GM12878 (cell line): ENCODE results near the gene TLE3. TPM values are rescaled to one million over a fixed set of nuclear protein-coding genes. Genes with fewer than 3 reads are reported as not detected.

Experiments used
- ATAC-seq: fragments of 200-7000 bp; cut with Tn5 transposase; 3 replicates; pipeline ENCODE4 v1.9.1; 2020; ENCODE audit warnings: mild to moderate bottlenecking, moderate library complexity
- BruUV-seq: library from RNA; stranded (reverse); fragments of 400-500 nt; replicated peaks from 2 replicates; lab custom pipeline; 2021; lab: Mats Ljungman, UMichigan
- CTCF ChIA-PET: fragments of 300-600 bp; sonication (Branson Sonifier 250); formaldehyde crosslinking; extraction: SDS; loops from one replicate; lab custom pipeline; 2021; ENCODE audit warnings: inconsistent platforms; lab: Yijun Ruan, JAX
- POLR2A ChIA-PET: fragments of 350-600 bp; formaldehyde crosslinking; extraction: SDS; loops from one replicate; lab custom pipeline; 2021; ENCODE audit warnings: inconsistent platforms; lab: Charles Lee
- RAD21 ChIA-PET: fragments of 300-600 bp; sonication (Branson Sonifier 250); formaldehyde crosslinking; loops from one replicate; lab custom pipeline; 2023; ENCODE audit warnings: antibody characterized with exemption; ENCODE audit not compliant: unreplicated experiment; lab: Charles Lee
- SMC1A ChIA-PET: fragments of 300-600 bp; sonication (Branson Sonifier 250); formaldehyde crosslinking; loops from one replicate; lab custom pipeline; 2023; ENCODE audit not compliant: unreplicated experiment, uncharacterized antibody; lab: Charles Lee
- DNase-seq: peaks from one replicate; pipeline ENCODE4 v3.0.0-alpha.2; 2011; ENCODE audit warnings: low read depth, low spot score
- FAIRE-seq: peaks from 3 replicates; lab custom pipeline; 2011; peaks lifted over from hg19 to GRCh38; lab: Jason Lieb, UNC
- H2AFZ ChIP-seq: 2 replicates; pipeline ENCODE4 v1.6.0; 2011; ENCODE audit warnings: low read depth, low read length, control low read depth; ENCODE audit not compliant: control insufficient read depth
- H3K27ac ChIP-seq: 2 replicates; pipeline ENCODE4 v1.5.1; 2011; ENCODE audit warnings: control low read depth; ENCODE audit not compliant: control insufficient read depth, insufficient read depth
- H3K27me3 ChIP-seq, 2 experiments: replicated peaks in 1 of 2; 2 replicates each; pipeline versions ENCODE4 v1.6.0 to v1.6.1; 2011; ENCODE audit warnings: low read length in 1 of 2; ENCODE audit not compliant: control insufficient read depth in 2 of 2, insufficient read depth in 2 of 2
- H3K36me3 ChIP-seq, 2 experiments: 2 replicates each; pipeline ENCODE4 v1.5.1; 2011; ENCODE audit warnings: low read length in 1 of 2; ENCODE audit not compliant: control insufficient read depth in 2 of 2, insufficient read depth in 2 of 2
- H3K4me1 ChIP-seq: 2 replicates; pipeline ENCODE4 v1.6.1; 2011; ENCODE audit warnings: mild to moderate bottlenecking, low read length, moderate library complexity, mixed read lengths; ENCODE audit not compliant: control insufficient read depth, insufficient read depth
- H3K4me2 ChIP-seq: 2 replicates; pipeline ENCODE4 v1.6.0; 2011; ENCODE audit warnings: control low read depth; ENCODE audit not compliant: control insufficient read depth, insufficient read depth
- H3K4me3 ChIP-seq: fragments of 200-600 bp; sonication (generic); 2 replicates; pipeline ENCODE4 v1.5.1; 2016
- H3K79me2 ChIP-seq: 2 replicates; pipeline ENCODE4 v1.6.0; 2011; ENCODE audit warnings: low read length; ENCODE audit not compliant: control insufficient read depth, insufficient read depth
- H3K9ac ChIP-seq: 2 replicates; pipeline ENCODE4 v1.8.0; 2011; ENCODE audit warnings: low read length, control low read depth, mixed read lengths; ENCODE audit not compliant: control insufficient read depth, insufficient read depth
- H3K9me3 ChIP-seq: replicated peaks from 3 replicates; pipeline ENCODE4 v1.5.1; 2011; ENCODE audit warnings: mild to moderate bottlenecking, low read length; ENCODE audit not compliant: control insufficient read depth, insufficient read depth
- H4K20me1 ChIP-seq: 2 replicates; pipeline ENCODE4 v1.6.0; 2011; ENCODE audit not compliant: control insufficient read depth, insufficient read depth
- ASH2L ChIP-seq: fragments of 300-600, 200-600 bp; sonication (generic); IDR thresholded peaks from 2 replicates; pipeline ENCODE4 v1.6.1; 2017; ENCODE audit warnings: low read depth, mild to moderate bottlenecking, borderline replicate concordance
- BRCA1 ChIP-seq: IDR thresholded peaks from 2 replicates; pipeline ENCODE4 v1.6.1; 2011; ENCODE audit warnings: low read depth, low read length, improper control_type of control experiment
- CHD2 ChIP-seq: IDR thresholded peaks from 2 replicates; pipeline ENCODE4 v1.6.1; 2011; ENCODE audit warnings: low read depth, low read length, improper control_type of control experiment, borderline replicate concordance
- E4F1 ChIP-seq: fragments of 450-650 bp; IDR thresholded peaks from 2 replicates; pipeline ENCODE4 v1.6.1; 2018; ENCODE audit warnings: borderline replicate concordance, mild to moderate bottlenecking; ENCODE audit not compliant: partially characterized antibody
- ESRRA ChIP-seq: IDR thresholded peaks from 2 replicates; pipeline ENCODE4 v1.6.1; 2012; ENCODE audit warnings: mild to moderate bottlenecking, low read length, improper control_type of control experiment
- HSF1 ChIP-seq: fragments of 150-350 bp; IDR thresholded peaks from 2 replicates; pipeline ENCODE4 v1.6.1; 2014; ENCODE audit warnings: mild to moderate bottlenecking, low read depth, low read length
- MXI1 ChIP-seq: fragments of 150-350 bp; IDR thresholded peaks from 2 replicates; pipeline ENCODE4 v1.6.1; 2011; ENCODE audit warnings: low read depth, mild to moderate bottlenecking, inconsistent platforms, low read length, improper control_type of control experiment
- MYB ChIP-seq: fragments of 150-350 bp; IDR thresholded peaks from 2 replicates; pipeline ENCODE4 v1.6.1; 2014; ENCODE audit warnings: mild to moderate bottlenecking, low read depth, low read length, borderline replicate concordance
- NFIC ChIP-seq: IDR thresholded peaks from 2 replicates; pipeline ENCODE4 v1.6.1; 2012; ENCODE audit warnings: low read depth, mild to moderate bottlenecking, inconsistent platforms, low read length, moderate library complexity
- NFYA ChIP-seq: IDR thresholded peaks from 2 replicates; pipeline ENCODE4 v1.6.1; 2011; ENCODE audit warnings: low read depth, mild to moderate bottlenecking, low read length, improper control_type of control experiment, borderline replicate concordance
- POLR2A ChIP-seq: IDR thresholded peaks from 2 replicates; pipeline ENCODE4 v1.6.1; 2011; ENCODE audit warnings: low read depth, mild to moderate bottlenecking, low read length
- POLR2AphosphoS5 ChIP-seq: IDR thresholded peaks from 2 replicates; pipeline ENCODE4 v1.6.1; 2011; ENCODE audit warnings: mild to moderate bottlenecking, low read length, inconsistent platforms
- RCOR1 ChIP-seq: conservative IDR thresholded peaks from 2 replicates; pipeline ENCODE4 v1.6.1; 2012; ENCODE audit warnings: low read depth, low read length, improper control_type of control experiment
- SMAD1 ChIP-seq: fragments of 450-650 bp; IDR thresholded peaks from 2 replicates; pipeline ENCODE4 v1.6.1; 2018; ENCODE audit warnings: mild to moderate bottlenecking, low read depth; ENCODE audit not compliant: partially characterized antibody
- ZSCAN29 ChIP-seq: fragments of 450-650 bp; IDR thresholded peaks from 2 replicates; pipeline ENCODE4 v1.6.1; 2017; ENCODE audit warnings: mild to moderate bottlenecking, moderate library complexity
- ZZZ3 ChIP-seq: IDR thresholded peaks from 2 replicates; pipeline ENCODE4 v1.6.1; 2011; ENCODE audit warnings: low read depth; ENCODE audit not compliant: control insufficient read depth, insufficient read length
- WGBS: methylation state at CpG from one replicate; pipeline ENCODE4 v1.1.6; 2016; ENCODE audit warnings: low lambda C conversion rate; ENCODE audit not compliant: insufficient replicate concordance, insufficient coverage; ENCODE audit errors: missing lambda C conversion rate; 5-methylcytosine and 5-hydroxymethylcytosine counted together
- in situ Hi-C: fragments of 300-500 bp; cut with MboI; formaldehyde crosslinking; loops from 9 replicates; pipeline ENCODE4 v1.14.3; 2018; ENCODE audit warnings: mixed read lengths
- intact Hi-C: fragments of 100-400 bp; cut with micrococcal nuclease; formaldehyde crosslinking; loops from one replicate; pipeline ENCODE4 v1.14.2; 2022; ENCODE audit not compliant: unreplicated experiment
- polyA plus RNA-seq, 11 experiments: library from polyadenylated mRNA; depleted of rRNA in 4 of 11; unstranded in 6 of 11; stranded (reverse) in 5 of 11; fragments of >200 nt; fragmentation: Nextera tagmentation in 4 of 11; fragmentation: Illumina TruSeq in 1 of 11; extraction: Ambion mirVana in 4 of 11; extraction: Trizol in 1 of 11; gene quantifications; 1 replicate in 1 of 11; 2 replicates in 10 of 11; pipeline versions ENCODE4 v1.2.1 to v1.2.3, GENCODE V29; 2011 to 2016; ENCODE audit warnings: inconsistent platforms in 2 of 11, missing spikeins in 2 of 11, low read depth in 1 of 11
- total RNA-seq, 4 experiments: library from RNA; depleted of rRNA in 3 of 4; stranded (reverse); fragments of >200 nt in 3 of 4; fragmentation: Illumina TruSeq in 1 of 4; extraction: Trizol in 1 of 4; gene quantifications; 2 replicates each; pipeline versions ENCODE4 v1.2.1 to v1.2.3, GENCODE V29; 2013 to 2021

TLE3 gene
- total and polyA plus RNA-seq, 10 of the 15 experiments (the other 5 are each of a cell fraction or from before 2014, with no cell fraction given): 1.2 to 65.5 (median 9.7) TPM

GRCh38 chr15:70140543-70141375, 43.0 kb upstream of the TLE3 start (continued):
- TF ChIP-seq E4F1: no peak
- TF ChIP-seq MXI1: no peak
- peak; percentile 49; the same call in 1 of the 2 replicates for TF ChIP-seq NFIC
- TF ChIP-seq MYB: no peak
- TF ChIP-seq, all 136 proteins: peak for 23

GRCh38 chr15:70140025-70140542, 42.4 kb upstream of the TLE3 start:
- SMC1A ChIA-PET: interaction anchor here (0.7 to 3.0 kb wide), 16 partner anchors 8 to 198 kb away, joined by 3 to 30 read pairs (median 4); partner anchors contain the start of gene TLE3
- TF ChIP-seq MXI1: no peak
- TF ChIP-seq NFYA: no peak
- no peak for TF ChIP-seq RCOR1
- no peak for TF ChIP-seq BRCA1
- TF ChIP-seq POLR2AphosphoS5: no peak
- TF ChIP-seq ZSCAN29: no peak
- no peak for TF ChIP-seq HSF1
- TF ChIP-seq ESRRA: no peak
- no peak for TF ChIP-seq SMAD1
- no peak for TF ChIP-seq ASH2L
- TF ChIP-seq POLR2A: no peak
- TF ChIP-seq CHD2: no peak
- TF ChIP-seq ZZZ3: no peak
- TF ChIP-seq, all 136 proteins: peak for 0
- BruUV-seq: no TSS peak
- Histone ChIP-seq H3K4me1 (peaks cover 28% of the 10 kb centered on the region), H3K4me3 (no peak overlapping the region), H3K9ac (no peak overlapping the region), H4K20me1 (no peaks in the 10 kb centered on the region), H3K27ac (peak overlapping the region; percentile 18; the same call in 1 of the 2 replicates), H2AFZ (peak overlapping the region; percentile 62), H3K36me3 (no peaks in the 10 kb centered on the region), H3K79me2 (no peaks in the 10 kb centered on the region), H3K4me2 (peak overlapping the region; percentile 88), H3K27me3 (no peaks in the 10 kb centered on the region), H3K9me3 (no peaks in the 10 kb centered on the region)
- in situ Hi-C loops: no loop called here
- POLR2A ChIA-PET: interaction anchor here (0.7 to 3.3 kb wide), 10 partner anchors 9 to 104 kb away, joined by 3 to 14 read pairs (median 6); partner anchors contain the start of gene TLE3
- CTCF ChIA-PET: interaction anchor here (1.2 to 3.5 kb wide), 8 partner anchors 8 to 348 kb away, joined by 3 to 10 read pairs (median 4); no protein-coding TSS in a partner anchor
- intact Hi-C loops: loop anchor here (5.0 kb wide), 1 partner anchor 43 kb away; the partner anchor contains the start of gene TLE3
- ATAC-seq: peak; percentile 9; the same call in 1 of the 3 replicates
- DNase-seq: no peak
- RAD21 ChIA-PET: interaction anchor here (0.7 to 4.1 kb wide), 17 partner anchors 8 to 473 kb away, joined by 3 to 51 read pairs (median 5); partner anchors contain the start of gene TLE3
- FAIRE-seq: no peak
- 76% methylated on average over 5 of the region's 5 CpGs for WGBS
